ENCODE results near the gene CCR4. TPM values are rescaled to one million over a fixed set of nuclear protein-coding genes. Genes with fewer than 3 reads are reported as not detected.
A peak's percentile ranks its signal among the peaks of the same experiment; 100 is the strongest.
"Not testable (repeated sequence)": the region's sequence is repeated elsewhere in the genome, so short reads cannot be mapped to it uniquely, and the experiment has no call there.

CCR4 gene
- not detected in 2 replicates for total RNA-seq
- 0.13 TPM for polyA plus RNA-seq (2012)

- no peak for DNase-seq (ENCODE audit: low read depth)
Measured at GRCh38 chr3:32951410-32951811, at the start of gene CCR4. Gene CCR4 (plus strand): TSS chr3:32951644. CDS start chr3:32953423, 1,779 bp downstream.

GRCh38 chr3:32902887-32903371 is 48.5 kb upstream of the CCR4 start:
- DNase-seq (ENCODE audit: low read depth): not testable (repeated sequence)

GRCh38 chr3:32903953-32904352 is 47.5 kb upstream of the CCR4 start:
- DNase-seq (ENCODE audit: low read depth): no peak

- no peak for DNase-seq (ENCODE audit: low read depth)
Measured at GRCh38 chr3:32909999-32910398, 41.4 kb upstream of the CCR4 start.

- DNase-seq (ENCODE audit: low read depth): no peak
Measured at GRCh38 chr3:32910954-32911353, 40.5 kb upstream of the CCR4 start.

- DNase-seq (ENCODE audit: low read depth): no peak
Measured at GRCh38 chr3:32912046-32912445, 39.4 kb upstream of the CCR4 start.

- no peak for DNase-seq (ENCODE audit: low read depth)
Measured at GRCh38 chr3:32913790-32914446, 37.5 kb upstream of the CCR4 start.

- no peak for DNase-seq (ENCODE audit: low read depth)
Measured at GRCh38 chr3:32919920-32920319, 31.5 kb upstream of the CCR4 start.

- DNase-seq (ENCODE audit: low read depth): no peak
Measured at GRCh38 chr3:32922078-32922477, 29.4 kb upstream of the CCR4 start.

- DNase-seq (ENCODE audit: low read depth): no peak
Measured at GRCh38 chr3:32930161-32930560, 21.3 kb upstream of the CCR4 start.

GRCh38 chr3:32931273-32931672 is 20.2 kb upstream of the CCR4 start:
- not testable (repeated sequence) for DNase-seq (ENCODE audit: low read depth)

GRCh38 chr3:32934150-32934742 is 17.2 kb upstream of the CCR4 start:
- DNase-seq (ENCODE audit: low read depth): peak; percentile 24

GRCh38 chr3:32937331-32937730 is 14.1 kb upstream of the CCR4 start:
- DNase-seq (ENCODE audit: low read depth): no peak

- not testable (repeated sequence) for DNase-seq (ENCODE audit: low read depth)
Measured at GRCh38 chr3:32939531-32940284, 11.7 kb upstream of the CCR4 start.

- DNase-seq (ENCODE audit: low read depth): no peak
Measured at GRCh38 chr3:32940726-32941125, 10.7 kb upstream of the CCR4 start.

GRCh38 chr3:32945136-32945535 is 6.3 kb upstream of the CCR4 start:
- no peak for DNase-seq (ENCODE audit: low read depth)

- DNase-seq (ENCODE audit: low read depth): not testable (repeated sequence)
Measured at GRCh38 chr3:32945598-32945997, 5.8 kb upstream of the CCR4 start.

- no peak for DNase-seq (ENCODE audit: low read depth)
Measured at GRCh38 chr3:32946973-32947788, 4.3 kb upstream of the CCR4 start.

- DNase-seq (ENCODE audit: low read depth): peak; percentile 79
Measured at GRCh38 chr3:32947789-32948238, 3.6 kb upstream of the CCR4 start.

- no peak for DNase-seq (ENCODE audit: low read depth)
Measured at GRCh38 chr3:32948625-32949445, 2.6 kb upstream of the CCR4 start.
